HG02588 (cell line): Measurements from ENCODE around the gene TPM4.

Experiments
- ATAC-seq: cut with Tn5 transposase; IDR thresholded peaks from one replicate; pipeline ENCODE4 v1.9.1; 2021; ENCODE audit warnings: mild to moderate bottlenecking, moderate library complexity; ENCODE audit not compliant: unreplicated experiment

Gene TPM4

GRCh38 chr19:16124953-16125352, 48.7 kb downstream of the TPM4 start:
- no peak for ATAC-seq

- ATAC-seq, result no peak
Observed at GRCh38 chr19:16125737-16126495, 49.6 kb downstream of the TPM4 start.

DNA sequence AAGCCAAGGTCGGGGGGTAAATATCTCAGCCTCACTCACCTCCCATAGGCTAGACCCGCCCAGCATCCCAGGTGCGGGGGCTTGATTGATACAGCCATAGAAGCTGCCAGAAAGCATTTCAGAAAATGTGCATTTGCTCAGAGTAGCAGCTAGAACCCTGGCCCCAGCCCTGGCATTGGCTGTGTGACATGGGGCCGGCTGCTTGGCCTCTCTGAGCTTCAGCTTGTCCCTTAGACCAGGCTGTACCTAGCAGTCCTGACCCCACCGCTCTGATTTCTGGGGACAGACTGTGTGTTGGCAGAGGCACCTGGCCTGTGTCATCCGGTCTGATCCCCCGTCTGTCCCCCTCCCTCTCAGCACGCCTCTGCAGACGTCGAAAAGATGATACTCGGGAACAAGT, 50.8 kb downstream of the TPM4 start:
- no peak for ATAC-seq

- ATAC-seq, result no peak
Observed at GRCh38 chr19:16127776-16128371, 51.6 kb downstream of the TPM4 start.

- ATAC-seq, result no peak
Observed at GRCh38 chr19:16131648-16132047, 55.4 kb downstream of the TPM4 start.

- ATAC-seq, result no peak
Observed at GRCh38 chr19:16133818-16134217, 57.5 kb downstream of the TPM4 start.

DNA sequence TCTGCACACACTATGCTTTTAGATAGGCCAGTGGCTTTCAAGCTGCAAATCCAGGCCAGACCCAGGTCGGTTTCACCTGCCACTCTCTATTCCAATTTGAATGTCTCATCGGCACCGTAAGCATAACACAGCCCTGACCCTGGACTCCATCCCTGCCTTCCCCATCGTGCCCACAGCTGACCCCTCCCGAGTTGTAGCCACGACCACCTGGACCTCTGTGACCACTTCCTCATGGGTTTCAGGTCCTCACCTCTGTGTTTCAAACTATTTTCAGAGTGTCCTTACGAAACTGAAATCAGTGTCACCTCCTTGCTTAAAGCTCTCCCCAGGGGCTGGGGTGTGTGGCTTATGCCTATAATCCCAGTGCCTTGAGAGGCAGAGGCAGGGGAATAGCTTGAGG, 58.2 kb downstream of the TPM4 start:
- ATAC-seq, result no peak

DNA sequence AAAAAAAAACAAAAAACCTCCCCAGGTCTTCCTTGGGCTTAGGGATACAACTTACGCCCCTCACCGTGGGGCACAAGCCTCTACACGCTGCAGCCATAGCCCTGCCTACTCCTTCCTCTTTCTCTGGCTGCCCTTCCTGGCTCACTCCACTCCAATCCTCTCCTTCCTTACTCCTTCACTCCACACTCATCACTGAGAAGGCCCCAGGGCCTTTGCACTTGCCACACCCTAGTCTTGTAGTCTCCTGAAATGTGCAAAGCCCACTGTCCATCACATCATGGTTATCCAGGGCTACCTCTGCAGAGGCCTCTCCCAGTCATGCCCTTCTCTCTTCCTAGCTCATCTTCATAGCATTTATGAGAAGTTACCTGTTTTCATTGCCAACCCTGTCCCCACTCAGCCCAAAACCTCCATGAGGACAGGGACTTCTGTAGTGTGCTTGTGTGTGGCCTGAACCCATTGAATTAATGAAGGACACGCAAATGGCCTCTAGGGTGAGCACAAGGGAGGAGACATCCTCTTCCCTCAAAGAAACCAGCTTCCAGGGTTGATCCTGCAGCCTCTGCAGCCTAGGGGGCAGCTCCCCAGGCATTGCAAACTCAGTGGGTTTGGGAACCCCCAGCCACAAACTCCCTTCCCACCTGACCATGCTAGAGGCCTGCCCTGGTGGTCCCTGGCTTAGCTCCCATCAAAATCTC, 59.3 kb downstream of the TPM4 start:
- ATAC-seq, result no peak

GRCh38 chr19:16136185-16136999, 60.1 kb downstream of the TPM4 start:
- no peak for ATAC-seq

GRCh38 chr19:16139752-16140151, 63.5 kb downstream of the TPM4 start:
- ATAC-seq, result no peak

- peak; percentile 44 for ATAC-seq
Observed at GRCh38 chr19:16141043-16141442, 64.7 kb downstream of the TPM4 start.

GRCh38 chr19:16142032-16142580, 65.8 kb downstream of the TPM4 start:
- no peak for ATAC-seq

GRCh38 chr19:16143399-16144215, 67.3 kb downstream of the TPM4 start, which contains the start of gene HSH2D:
Gene HSH2D (plus strand): TSS chr19:16143685. CDS start chr19:16148751, 5,066 bp downstream.
- ATAC-seq, result peak; percentile 51

DNA sequence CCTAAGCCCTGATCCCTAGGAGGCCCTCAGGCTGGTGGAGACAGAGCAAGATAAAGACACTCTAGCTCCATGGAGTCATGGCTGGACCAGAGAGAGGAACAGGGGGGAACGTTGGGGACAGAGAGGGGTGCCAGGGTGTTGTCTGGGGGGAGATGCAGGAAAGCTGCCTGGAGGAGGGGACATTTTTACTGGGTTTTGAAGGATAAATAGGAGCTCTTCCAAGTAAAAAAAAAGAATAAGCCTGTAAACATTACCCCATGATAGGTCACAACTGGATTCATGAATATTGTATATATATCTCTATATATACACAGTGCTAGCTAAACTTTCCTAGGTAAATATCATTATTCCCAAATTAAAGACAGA, 67.9 kb downstream of the TPM4 start:
- ATAC-seq, result no peak

DNA sequence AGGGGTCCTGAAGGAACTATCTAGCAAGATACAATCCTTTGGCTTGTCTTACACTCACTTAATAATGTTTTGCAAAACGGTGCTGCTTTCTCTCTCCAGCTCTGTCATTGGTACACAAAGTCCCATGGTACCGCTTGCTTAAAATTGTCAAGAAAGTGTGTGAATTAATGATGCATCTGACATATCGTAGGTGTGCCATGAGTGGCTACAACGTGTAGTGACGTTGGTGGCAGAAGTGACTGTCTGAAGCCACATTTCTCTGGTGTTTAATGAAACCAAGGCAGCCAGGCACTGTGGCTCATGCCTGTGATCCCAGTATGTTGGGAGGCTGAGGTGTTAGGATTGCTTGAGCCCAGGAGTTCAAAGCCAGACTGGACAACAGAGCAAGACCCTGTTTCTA, 69.8 kb downstream of the TPM4 start:
- no peak for ATAC-seq

DNA sequence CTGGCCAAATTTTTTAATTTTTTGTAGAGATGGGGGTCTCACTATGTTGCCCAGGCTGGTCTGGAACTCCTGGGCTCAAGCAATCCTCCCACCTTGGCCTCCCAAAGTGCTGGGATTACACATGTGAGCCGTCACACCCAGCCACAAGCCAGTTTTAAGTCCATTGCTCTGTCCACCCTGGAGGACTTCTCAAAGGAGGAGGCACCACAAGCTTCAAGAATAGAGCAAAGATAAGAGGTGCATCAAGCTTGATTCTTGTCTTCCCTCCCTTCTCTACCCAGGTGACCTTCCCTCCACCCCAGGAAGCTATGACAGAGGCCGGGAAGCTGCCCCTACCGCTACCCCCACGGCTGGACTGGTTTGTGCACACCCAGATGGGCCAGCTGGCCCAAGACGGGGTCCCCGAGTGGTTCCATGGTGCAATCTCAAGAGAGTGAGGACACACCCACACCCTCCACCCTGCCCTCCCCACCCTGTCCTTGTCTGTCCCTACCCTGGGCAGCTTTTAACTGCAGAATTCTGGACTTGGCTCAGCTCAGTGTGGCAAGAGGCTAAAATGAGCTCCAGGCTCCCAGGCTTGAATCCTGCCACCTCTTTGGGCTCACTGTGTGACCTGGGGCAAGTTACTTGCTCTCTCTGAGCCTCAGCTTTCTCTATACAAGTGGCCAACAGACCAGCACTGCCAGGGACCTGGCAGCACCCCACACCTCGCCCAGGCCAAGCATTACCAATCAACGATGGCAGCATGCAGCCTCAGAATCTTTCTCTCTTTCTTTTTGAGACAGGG, 72.3 kb downstream of the TPM4 start:
- no peak for ATAC-seq
